Measurements from ENCODE around the gene LHX2.

The LHX2 gene

GRCh38 chr9:123998970-123999621 is 12.5 kb upstream of the LHX2 start:
- no peak for DNase-seq (ENCODE audit: low read depth in 2 of 3, low spot score in 1 of 3)

GRCh38 chr9:123999661-124000060 is 11.9 kb upstream of the LHX2 start:
- DNase-seq (ENCODE audit: low read depth in 2 of 3, low spot score in 1 of 3) = no peak

- DNase-seq (ENCODE audit: low read depth in 2 of 3, low spot score in 1 of 3) = no peak
Measured at GRCh38 chr9:124000161-124000783, 11.3 kb upstream of the LHX2 start.

DNA sequence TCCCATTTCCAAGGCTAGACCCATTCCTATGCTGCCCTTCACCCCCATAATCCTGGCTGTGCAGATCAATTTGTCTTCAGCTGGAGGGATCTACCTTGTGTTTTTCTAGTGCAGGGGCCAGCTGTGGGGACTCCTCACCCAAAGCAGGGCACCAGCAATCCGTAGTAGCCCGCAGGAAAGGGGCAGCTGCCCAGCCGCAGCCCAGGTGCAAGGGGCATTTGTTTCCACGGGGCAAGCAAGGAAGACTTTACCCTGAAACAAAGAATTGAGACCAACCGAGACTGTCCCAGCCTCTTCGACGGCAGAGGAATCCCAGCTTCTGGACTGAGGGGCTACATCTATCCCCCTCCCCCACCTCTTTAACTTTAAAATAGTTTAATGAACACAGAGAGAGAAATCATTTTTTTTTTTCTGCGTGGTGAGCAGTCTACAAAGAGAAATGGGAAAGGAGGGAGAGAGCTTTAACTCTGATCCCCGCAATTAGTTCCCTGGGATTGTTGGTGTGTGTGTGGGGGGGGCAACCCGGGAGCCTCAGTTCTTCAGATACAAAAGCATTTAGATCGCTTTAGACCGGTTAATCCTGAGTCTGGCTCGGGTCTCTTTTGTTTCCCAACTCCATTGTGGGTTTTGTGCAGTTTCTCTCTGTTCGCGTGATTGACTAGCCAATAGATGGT is 10.6 kb upstream of the LHX2 start:
- DNase-seq (ENCODE audit: low read depth in 2 of 3, low spot score in 1 of 3) = no peak

DNA sequence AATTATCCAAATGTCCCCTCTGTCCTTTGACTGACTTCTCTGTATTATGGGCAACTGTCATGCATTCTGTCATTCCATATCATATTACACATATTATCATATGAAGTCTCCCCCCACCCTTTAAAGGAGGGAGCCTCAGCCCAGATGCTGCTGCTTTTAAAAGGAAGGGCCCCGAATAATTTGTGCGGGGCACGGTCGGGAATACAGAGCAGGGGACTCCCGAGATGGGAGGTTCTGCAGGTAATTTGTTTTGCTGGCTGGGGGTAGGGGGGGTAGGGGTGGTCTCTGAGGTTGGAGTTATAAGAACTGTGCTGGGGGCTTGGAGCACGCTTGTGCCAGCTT is 10.1 kb upstream of the LHX2 start:
- DNase-seq (ENCODE audit: low read depth in 2 of 3, low spot score in 1 of 3) = no peak

- no peak for DNase-seq (ENCODE audit: low read depth in 2 of 3, low spot score in 1 of 3)
Measured at GRCh38 chr9:124001866-124002525, 9.6 kb upstream of the LHX2 start.

- DNase-seq (ENCODE audit: low read depth in 2 of 3, low spot score in 1 of 3) = no peak
Measured at GRCh38 chr9:124003636-124004349, 7.8 kb upstream of the LHX2 start.

DNA sequence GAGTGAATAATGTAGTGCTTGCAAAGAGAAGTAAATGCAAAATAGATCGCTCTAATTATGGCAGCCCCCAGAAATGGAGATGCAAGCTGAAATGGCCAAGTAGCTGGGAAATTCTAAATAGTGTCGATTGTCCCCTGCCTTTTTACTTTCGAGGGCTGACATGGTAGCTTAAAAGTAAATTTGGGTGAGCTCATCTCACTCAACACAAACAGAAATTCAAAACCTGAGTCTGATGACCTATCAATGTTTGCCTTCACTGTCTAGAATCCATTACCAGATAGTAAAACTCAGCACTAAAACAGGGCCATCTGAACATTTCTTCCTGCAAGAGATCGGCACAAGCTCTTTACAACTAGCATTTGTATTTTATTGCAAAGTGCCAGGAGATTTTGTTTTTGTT is 7.0 kb upstream of the LHX2 start:
- DNase-seq (ENCODE audit: low read depth in 2 of 3, low spot score in 1 of 3) = no peak

GRCh38 chr9:124005029-124005771 is 6.4 kb upstream of the LHX2 start:
- no peak for DNase-seq (ENCODE audit: low read depth in 2 of 3, low spot score in 1 of 3)

GRCh38 chr9:124006448-124007361 is 4.9 kb upstream of the LHX2 start:
- no peak for DNase-seq (ENCODE audit: low read depth in 2 of 3, low spot score in 1 of 3)

DNA sequence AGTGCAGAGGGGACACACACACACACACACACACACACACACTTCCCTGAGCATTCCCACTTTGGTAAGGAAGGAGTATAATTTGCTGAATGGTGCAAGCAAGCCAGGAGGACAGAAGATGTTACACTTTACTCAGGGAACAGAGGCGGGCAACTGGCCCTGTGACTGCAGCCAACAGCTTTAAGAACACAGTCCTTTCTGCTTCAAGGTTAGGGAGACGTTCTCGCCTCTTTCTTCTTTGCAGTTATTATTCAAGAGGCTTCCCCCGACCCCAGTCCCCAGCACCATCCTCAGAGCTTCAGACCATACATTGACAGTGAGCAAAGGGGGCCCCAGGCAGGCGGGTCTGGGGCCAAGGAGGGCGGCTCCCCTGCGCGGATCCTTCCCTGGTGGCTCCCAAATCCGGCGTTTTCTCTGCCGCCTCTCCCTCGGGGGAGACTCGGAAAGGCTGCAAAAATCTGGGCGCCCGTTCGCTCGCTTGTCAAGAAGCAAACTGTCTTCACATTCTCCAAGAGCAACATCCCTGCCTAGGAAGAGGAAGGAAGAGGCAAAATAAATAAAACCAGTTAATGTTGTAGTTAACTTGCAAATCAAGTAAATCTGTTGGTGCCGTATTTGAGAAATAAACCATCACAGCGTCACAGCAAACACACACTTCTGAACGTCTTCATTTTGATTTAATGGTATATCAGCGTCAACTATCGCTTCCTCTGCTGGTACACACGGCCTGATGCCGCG is 3.8 kb upstream of the LHX2 start:
- no peak for DNase-seq (ENCODE audit: low read depth in 2 of 3, low spot score in 1 of 3)

GRCh38 chr9:124008303-124008693 is 3.3 kb upstream of the LHX2 start:
- no peak for DNase-seq (ENCODE audit: low read depth in 2 of 3, low spot score in 1 of 3)

GRCh38 chr9:124008694-124009530 is 2.7 kb upstream of the LHX2 start:
- no peak for DNase-seq (ENCODE audit: low read depth in 2 of 3, low spot score in 1 of 3)

GRCh38 chr9:124009531-124010217 is 1.9 kb upstream of the LHX2 start:
- DNase-seq (ENCODE audit: low read depth in 2 of 3, low spot score in 1 of 3) = no peak

DNA sequence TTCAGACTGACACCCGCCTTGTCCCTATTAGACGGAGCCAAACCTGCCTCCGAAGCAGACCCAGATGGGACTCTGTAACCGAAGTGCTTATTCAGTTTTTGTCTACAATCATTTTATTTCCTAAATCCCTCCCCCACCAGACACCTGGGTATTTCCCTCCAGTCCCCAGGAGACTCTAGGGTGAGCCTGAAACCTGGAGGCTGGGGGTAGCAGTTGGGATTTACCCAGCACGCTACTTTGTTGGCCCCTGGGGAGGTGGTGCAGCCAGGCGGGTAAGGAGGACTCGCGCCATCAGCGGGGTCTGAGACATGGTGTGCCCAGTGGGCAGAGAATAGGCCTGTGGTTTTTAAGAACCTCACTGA is 1.3 kb upstream of the LHX2 start:
- DNase-seq (ENCODE audit: low read depth in 2 of 3, low spot score in 1 of 3) = no peak

GRCh38 chr9:124010665-124011321 is 775 bp upstream of the LHX2 start:
- no peak for DNase-seq (ENCODE audit: low read depth in 2 of 3, low spot score in 1 of 3)
